GM12878 (cell line): ENCODE data around the gene SKP2.

Experiments
- CTCF ChIP-seq, 3 experiments: IDR thresholded peaks in 2 of 3; conservative IDR thresholded peaks in 1 of 3; 2 replicates each; pipeline ENCODE4 v1.5.1; 2011; ENCODE audit warnings: low read depth in 3 of 3, low read length in 3 of 3, mild to moderate bottlenecking in 3 of 3, control low read depth in 2 of 3, moderate library complexity in 2 of 3, inconsistent platforms in 1 of 3, mixed read lengths in 1 of 3; ENCODE audit not compliant: control insufficient read depth in 2 of 3, insufficient read depth in 1 of 3; ENCODE audit errors: extremely low read depth in 1 of 3
- EED ChIP-seq: sonication (generic); IDR thresholded peaks from 2 replicates; pipeline ENCODE4 v1.6.1; 2016; ENCODE audit warnings: antibody characterized with exemption, low read depth
- POLR2AphosphoS5 ChIP-seq: IDR thresholded peaks from 2 replicates; pipeline ENCODE4 v1.6.1; 2011; ENCODE audit warnings: mild to moderate bottlenecking, low read length, inconsistent platforms
- RAD21 ChIP-seq: IDR thresholded peaks from 2 replicates; pipeline ENCODE4 v1.6.1; 2011; ENCODE audit warnings: mild to moderate bottlenecking, low read depth, low read length, moderate library complexity; ENCODE audit not compliant: insufficient read depth
- RBBP5 ChIP-seq: fragments of 200-600 bp; sonication (generic); conservative IDR thresholded peaks from 2 replicates; pipeline ENCODE4 v1.6.1; 2016
- REST ChIP-seq: IDR thresholded peaks from 2 replicates; pipeline ENCODE4 v1.6.1; 2012; ENCODE audit warnings: mild to moderate bottlenecking, low read depth, low read length
- ZNF687 ChIP-seq: fragments of 450-650 bp; IDR thresholded peaks from 2 replicates; pipeline ENCODE4 v1.6.1; 2017; ENCODE audit warnings: mild to moderate bottlenecking, moderate library complexity

- no peak for TF ChIP-seq CTCF (IDR thresholded peaks at IDR 0.05 in 2 of 3, conservative IDR thresholded peaks at IDR 0.05 in 1 of 3; ENCODE audit: control insufficient read depth in 2 of 3, extremely low read depth in 1 of 3, insufficient read depth in 1 of 3, low read depth in 3 of 3, low read length in 3 of 3)
- no peak for TF ChIP-seq EED
- TF ChIP-seq ZNF687: no peak
- no peak for TF ChIP-seq RBBP5
- no peak for TF ChIP-seq POLR2AphosphoS5
- TF ChIP-seq REST: no peak
- no peak for TF ChIP-seq RAD21
Measured at GRCh38 chr5:36209664-36210063, 57.8 kb downstream of the SKP2 start.
